Nephron (organoid): Measurements from ENCODE around the gene ITPK1.

Experiments
- H3K27ac Mint-ChIP-seq, 3 experiments: 2 replicates each; pipeline ENCODE4 v1.8.0; 2020; ENCODE audit warnings: mixed read lengths in 3 of 3, mild to moderate bottlenecking in 2 of 3, moderate library complexity in 1 of 3
- H3K27me3 Mint-ChIP-seq: 2 replicates; pipeline ENCODE4 v1.8.0; 2021; ENCODE audit warnings: low read depth, mild to moderate bottlenecking, moderate library complexity, mixed read lengths
- H3K36me3 Mint-ChIP-seq: 2 replicates; pipeline ENCODE4 v1.8.0; 2020; ENCODE audit warnings: low read depth, mixed read lengths
- H3K4me1 Mint-ChIP-seq: 2 replicates; pipeline ENCODE4 v1.8.0; 2020; ENCODE audit warnings: mixed read lengths
- H3K4me3 Mint-ChIP-seq, 3 experiments: 2 replicates each; pipeline ENCODE4 v1.8.0; 2020; ENCODE audit warnings: mild to moderate bottlenecking in 3 of 3, mixed read lengths in 3 of 3, moderate library complexity in 2 of 3
- H3K9me3 Mint-ChIP-seq: 2 replicates; pipeline ENCODE4 v1.8.0; 2020; ENCODE audit warnings: mixed read lengths
- CTCF ChIP-seq, 3 experiments: fragments of 200-600 bp; sonication (generic); IDR thresholded peaks; one replicate each; pipeline ENCODE4 v1.5.0; 2021; ENCODE audit warnings: antibody characterized with exemption in 3 of 3; ENCODE audit not compliant: unreplicated experiment in 3 of 3

The ITPK1 gene

GRCh38 chr14:93033983-93034670, 81.6 kb downstream of the ITPK1 start:
- TF ChIP-seq CTCF (IDR thresholded peaks at IDR 0.05; ENCODE audit: unreplicated experiment in 3 of 3), result peak; percentile 16 to 33 (median 20)
- Mint-ChIP-seq H3K9me3 (no peaks in the 10 kb centered on the region), H3K27me3 (no peaks in the 10 kb centered on the region), H3K27ac (no peak overlapping the region), H3K4me1 (peaks cover 59% of the 10 kb centered on the region), H3K36me3 (no peaks in the 10 kb centered on the region), H3K4me3 (no peak overlapping the region)

DNA sequence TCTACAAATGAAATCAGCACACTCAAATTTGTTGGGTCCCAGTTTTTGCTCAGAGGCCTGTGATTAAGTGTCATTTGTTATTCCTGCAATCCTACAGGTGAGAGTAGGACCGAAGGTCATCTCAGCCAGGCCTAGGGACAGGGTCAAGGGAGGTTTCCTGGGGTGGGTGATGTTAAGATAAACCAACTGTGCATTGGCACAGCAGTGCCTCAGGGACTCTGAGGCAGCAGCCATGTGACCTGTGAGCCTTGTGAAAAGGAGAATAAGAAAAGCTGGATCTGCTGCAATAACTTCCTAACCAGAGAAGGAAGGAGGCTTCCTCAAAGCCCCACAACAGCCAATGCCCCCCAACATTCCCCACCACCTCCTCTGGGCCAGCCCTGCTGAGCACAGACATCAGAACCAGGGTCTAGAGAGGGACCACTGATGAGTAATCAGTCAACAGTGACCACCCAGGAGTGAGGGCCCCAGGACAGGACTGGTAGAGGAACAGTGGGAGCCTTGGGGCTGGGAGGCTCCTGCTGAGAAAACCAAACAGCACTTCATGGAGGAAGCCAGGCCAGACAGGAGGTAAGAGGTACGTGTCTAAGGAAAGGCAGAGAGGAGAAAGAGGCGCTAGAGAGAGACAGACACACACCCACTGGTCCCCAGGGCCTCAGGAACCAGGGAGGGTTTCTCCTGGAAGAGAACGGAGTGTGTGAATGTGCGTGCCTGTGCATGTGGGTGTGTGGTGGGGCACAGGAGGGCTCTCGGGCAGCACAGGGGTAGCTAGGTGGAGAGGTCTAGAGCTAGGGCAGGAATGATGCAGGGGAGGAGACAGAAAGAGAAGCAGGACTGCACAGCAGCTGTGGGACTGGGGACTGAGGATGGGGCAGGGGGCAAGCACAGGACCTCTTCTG, 82.4 kb downstream of the ITPK1 start:
- no peak for TF ChIP-seq CTCF (IDR thresholded peaks at IDR 0.05; ENCODE audit: unreplicated experiment in 3 of 3)
- Mint-ChIP-seq H3K4me3 (no peak overlapping the region), H3K36me3 (no peaks in the 10 kb centered on the region)

DNA sequence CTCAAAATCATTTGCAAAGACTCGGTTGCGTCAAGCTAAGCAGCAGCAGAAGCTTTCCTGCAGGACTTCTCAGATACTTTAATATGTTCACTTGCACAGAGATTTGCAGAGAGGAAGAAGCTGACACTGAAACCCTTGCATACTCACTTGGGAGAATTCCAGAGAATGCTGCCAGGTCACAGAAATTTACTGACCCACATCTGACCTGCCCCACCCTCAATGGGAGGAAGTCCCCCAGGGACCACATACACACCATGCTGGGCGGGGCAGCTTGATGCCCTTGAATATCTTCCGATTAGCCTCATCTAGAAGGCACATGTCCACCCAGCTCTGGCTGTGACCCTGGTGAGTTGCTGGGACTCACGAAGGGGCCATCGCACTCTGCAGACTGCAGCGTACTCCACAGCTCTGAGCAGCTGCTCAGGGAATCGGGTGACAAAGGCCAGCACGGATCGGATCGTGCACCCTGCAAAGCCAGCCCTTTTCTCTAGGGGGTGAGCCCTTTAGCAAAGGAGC, 83.2 kb downstream of the ITPK1 start:
- no peaks in the 10 kb centered on the region for H3K36me3 Mint-ChIP-seq
- TF ChIP-seq CTCF (IDR thresholded peaks at IDR 0.05; ENCODE audit: unreplicated experiment in 3 of 3), result no peak
- H3K4me1 Mint-ChIP-seq, result peaks cover 60% of the 10 kb centered on the region
- H3K27ac Mint-ChIP-seq, result peak overlapping the region in 2 of 3 experiments; percentile 19 to 49
- H3K27me3 Mint-ChIP-seq, result no peaks in the 10 kb centered on the region
- no peaks in the 10 kb centered on the region for H3K9me3 Mint-ChIP-seq
- no peak overlapping the region for H3K4me3 Mint-ChIP-seq

More for the DNA sequence above, 82.4 kb downstream of the ITPK1 start:
- no peaks in the 10 kb centered on the region for H3K9me3 Mint-ChIP-seq
- peaks cover 62% of the 10 kb centered on the region for H3K4me1 Mint-ChIP-seq
- H3K27me3 Mint-ChIP-seq, result no peaks in the 10 kb centered on the region
- H3K27ac Mint-ChIP-seq, result peak overlapping the region in 2 of 3 experiments; percentile 19 to 51

DNA sequence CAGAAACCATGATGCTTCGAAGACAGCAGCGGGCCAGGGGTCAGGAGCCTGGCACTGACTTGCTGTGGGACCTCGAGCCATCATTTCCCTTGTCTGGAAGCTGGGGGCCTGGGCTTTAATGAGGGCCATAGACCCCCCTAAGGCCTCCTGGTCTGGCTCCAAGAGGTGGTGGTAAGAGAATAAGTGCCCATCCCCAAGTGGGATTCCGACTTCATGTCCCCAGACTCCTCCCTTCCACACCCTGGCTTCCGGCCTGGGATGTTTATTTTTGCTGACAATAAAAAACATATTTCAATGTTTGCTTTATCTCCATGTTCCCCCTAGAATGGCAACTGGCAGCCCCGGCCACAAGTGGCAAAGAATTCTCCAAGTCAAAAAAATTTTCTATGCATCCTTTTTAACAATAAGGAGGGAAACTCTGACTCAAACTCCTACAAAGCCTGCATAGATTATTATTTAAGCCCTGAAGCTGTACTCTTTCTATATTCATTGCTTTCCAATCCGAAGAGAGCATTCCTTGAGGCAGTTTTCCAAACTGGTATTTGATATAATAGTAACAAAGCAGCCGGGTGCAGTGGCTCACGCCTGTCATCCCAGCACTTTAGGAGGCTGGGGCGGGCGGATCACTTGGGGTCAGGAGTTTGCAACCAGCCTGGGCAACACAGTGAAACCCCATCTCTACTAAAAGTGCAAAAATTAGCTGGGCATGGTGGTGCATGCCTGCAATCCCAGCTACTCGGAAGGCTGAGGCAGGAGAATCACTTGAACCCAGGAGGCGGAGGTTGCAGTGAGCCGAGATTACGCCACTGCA, 84.0 kb downstream of the ITPK1 start:
- no peak for TF ChIP-seq CTCF (IDR thresholded peaks at IDR 0.05; ENCODE audit: unreplicated experiment in 3 of 3)
- Mint-ChIP-seq H3K36me3 (no peaks in the 10 kb centered on the region), H3K4me1 (peaks cover 55% of the 10 kb centered on the region), H3K9me3 (no peaks in the 10 kb centered on the region), H3K4me3 (no peak overlapping the region), H3K27ac (peak overlapping the region; percentile 15 to 69 (median 53)), H3K27me3 (no peaks in the 10 kb centered on the region)

DNA sequence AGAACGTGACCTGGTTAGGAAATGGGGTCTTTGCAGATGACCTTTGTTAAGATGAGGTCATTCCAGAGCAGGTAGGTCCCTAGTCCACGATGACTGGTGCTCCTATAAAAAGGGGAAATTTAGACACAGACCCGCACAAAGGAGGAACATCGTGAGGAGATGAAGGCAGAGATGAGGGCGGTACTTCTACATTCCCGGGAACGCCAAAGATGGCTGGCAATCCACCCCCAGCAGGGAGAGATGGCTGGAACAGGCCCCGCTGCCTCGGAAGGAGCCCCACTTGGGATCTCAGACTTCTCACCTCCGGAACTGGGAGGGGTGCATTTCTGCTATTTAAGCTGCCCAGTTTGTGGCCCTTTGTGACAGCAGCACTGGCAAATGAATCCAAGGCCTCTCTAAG, 85.0 kb downstream of the ITPK1 start:
- no peak overlapping the region for H3K27ac Mint-ChIP-seq
- H3K27me3 Mint-ChIP-seq, result no peaks in the 10 kb centered on the region
- H3K4me1 Mint-ChIP-seq, result peaks cover 51% of the 10 kb centered on the region
- TF ChIP-seq CTCF (IDR thresholded peaks at IDR 0.05; ENCODE audit: unreplicated experiment in 3 of 3), result no peak
- no peak overlapping the region for H3K4me3 Mint-ChIP-seq
- no peaks in the 10 kb centered on the region for H3K9me3 Mint-ChIP-seq
- H3K36me3 Mint-ChIP-seq, result no peaks in the 10 kb centered on the region
